Loucy (cell line): Measurements from ENCODE around the gene SLU7.

Source experiments
- CTCF ChIP-seq: fragments of 200-600 bp; sonication (generic); conservative IDR thresholded peaks from 2 replicates; pipeline ENCODE4 v1.5.1; 2014; ENCODE audit warnings: mild to moderate bottlenecking, antibody characterized with exemption, low read length
- EZH2phosphoT487 ChIP-seq: fragments of 200-600 bp; IDR thresholded peaks from 2 replicates; pipeline ENCODE4 v1.6.1; 2018; ENCODE audit warnings: antibody characterized with exemption, mild to moderate bottlenecking, moderate library complexity, borderline replicate concordance

DNA sequence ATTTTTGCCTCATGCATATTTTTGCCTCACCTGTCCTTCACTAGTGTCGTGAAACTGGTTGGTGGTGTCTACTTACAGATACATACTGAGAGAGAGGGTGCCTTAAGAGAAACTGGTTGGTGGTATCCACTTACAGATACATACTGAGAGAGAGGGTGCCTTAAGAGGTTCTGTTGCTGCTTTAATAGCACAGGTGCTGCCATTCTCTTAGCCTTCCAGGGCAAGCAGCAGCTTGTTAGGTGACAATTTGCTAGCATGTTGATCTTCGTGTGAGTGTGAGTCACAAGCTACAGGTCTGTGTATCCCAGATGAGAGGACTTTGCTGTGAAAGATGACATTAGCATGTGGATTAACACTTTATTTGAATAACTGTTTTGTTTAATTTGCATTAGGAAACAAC is 4.2 kb upstream of the SLU7 start:
- no peak for TF ChIP-seq CTCF
- TF ChIP-seq EZH2phosphoT487, result no peak
